Posterior vena cava (tissue), 2 donors: ENCODE data around the gene HMG20A. TPM values are rescaled to one million over a fixed set of nuclear protein-coding genes. Genes with fewer than 3 reads are reported as not detected.
"Not testable (repeated sequence)": the region's sequence is repeated elsewhere in the genome, so short reads cannot be mapped to it uniquely, and the experiment has no call there.

ENCODE experiments used
- DNase-seq: peaks from one replicate; pipeline ENCODE4 v3.0.0-alpha.2; 2020; ENCODE audit warnings: low spot score
- intact Hi-C, 2 donors: fragments of 100-400 bp; cut with DNase I; formaldehyde crosslinking; loops; one replicate each; pipeline versions ENCODE4 v1.14.1 to v1.14.2; 2022 to 2023
- total RNA-seq, 2 donors: library from RNA; stranded (reverse); fragmentation: NEBNext Ultra II Directional; extraction: Animal tissue kit (Norgen Biotek cat#: 25700); gene quantifications; one replicate each; pipeline ENCODE4 v1.2.1, GENCODE V29; 2021
- donor health status: DM: yes; HTN: yes; CAD: no.
- donor health status: DM: yes; HTN: yes; CAD: no.

HMG20A gene
- total RNA-seq, 2 donors from 2014 or later: 22.2 to 24.6 TPM

DNA sequence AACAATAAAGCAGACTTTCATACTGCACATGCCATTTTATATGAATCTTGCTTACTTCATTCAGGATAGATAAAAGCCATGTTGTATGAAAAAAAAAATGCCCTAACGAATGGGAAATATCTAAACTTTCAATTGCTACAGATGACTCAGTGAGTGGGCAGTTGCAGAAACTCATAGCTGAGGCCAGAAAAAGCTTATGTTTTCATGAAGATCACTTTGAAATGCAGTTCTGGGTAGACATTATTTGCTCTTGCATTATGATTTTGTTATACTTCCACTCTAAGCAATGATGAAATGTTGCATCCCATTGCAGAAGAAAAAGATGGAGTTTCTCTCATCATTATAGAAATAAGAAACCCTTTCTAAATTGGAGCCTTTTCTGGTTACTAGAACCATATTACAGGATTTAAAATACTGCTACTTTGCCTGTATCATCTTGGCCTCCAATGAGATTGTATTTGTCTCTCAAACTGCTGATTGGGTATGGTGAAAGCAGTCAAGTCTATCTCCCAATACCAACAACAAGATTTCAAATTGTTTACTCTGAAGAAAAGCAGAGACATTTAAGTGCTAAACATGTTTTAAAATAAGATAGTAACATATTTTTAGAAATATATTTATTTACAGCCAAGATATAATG, 17.8 kb upstream of the HMG20A start:
- DNase-seq: no peak
- intact Hi-C loops: no loop called here

- DNase-seq, intact Hi-C loops: not testable (repeated sequence)
These were observed 14.4 kb upstream of the HMG20A start for GRCh38 chr15:77406173-77406759.

- no peak for DNase-seq
- intact Hi-C loops: no loop called here
These were observed 13.8 kb upstream of the HMG20A start for GRCh38 chr15:77406846-77407245.

GRCh38 chr15:77409259-77410156, 11.2 kb upstream of the HMG20A start:
- no peak for DNase-seq
- intact Hi-C loops: no loop called here

- DNase-seq, intact Hi-C loops: not testable (repeated sequence)
These were observed 10.6 kb upstream of the HMG20A start for GRCh38 chr15:77410157-77410500.

DNA sequence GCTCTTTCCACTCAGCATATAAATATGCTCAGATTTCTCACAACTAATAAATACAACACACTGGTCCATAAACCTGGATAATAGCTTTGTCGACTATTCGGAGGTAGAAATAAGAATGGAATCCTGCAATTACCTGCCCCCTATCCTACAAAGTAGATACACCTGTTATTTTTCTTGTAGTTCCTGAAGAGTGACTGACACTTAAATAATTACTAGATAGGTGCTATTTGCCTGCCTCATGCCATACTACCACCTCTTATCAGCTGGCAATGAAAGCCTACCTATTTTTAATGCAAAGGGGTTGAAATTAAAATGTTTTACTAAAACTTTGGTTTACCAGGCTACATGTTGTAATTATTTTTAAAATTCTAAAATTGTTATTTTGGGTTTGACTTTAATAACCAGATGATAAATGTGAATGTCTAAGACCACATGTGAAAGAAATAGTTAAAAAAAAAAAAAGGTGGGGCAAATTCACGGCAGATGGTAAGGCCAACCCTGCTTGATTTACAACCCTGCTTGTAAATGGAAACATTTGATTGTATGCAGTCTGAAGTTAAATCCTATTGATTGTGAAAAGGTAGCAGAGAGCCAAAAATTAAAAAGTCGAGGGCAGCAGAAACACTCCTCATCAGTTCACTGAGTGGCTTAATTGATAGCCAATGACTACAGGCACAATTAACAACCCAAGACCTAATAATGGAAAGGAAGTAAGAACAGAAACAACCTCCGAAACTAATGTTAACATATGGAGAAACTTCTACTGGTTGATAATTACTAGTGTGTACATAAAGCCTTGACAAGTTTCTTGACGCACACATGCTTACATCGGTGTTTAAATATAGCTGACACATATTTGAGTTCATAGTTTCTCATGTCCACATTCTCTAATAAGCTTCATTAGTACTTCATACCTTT, 9.7 kb upstream of the HMG20A start:
- intact Hi-C loops: no loop called here
- DNase-seq: no peak

GRCh38 chr15:77411619-77411976, 9.1 kb upstream of the HMG20A start:
- DNase-seq: no peak
- intact Hi-C loops: no loop called here

DNA sequence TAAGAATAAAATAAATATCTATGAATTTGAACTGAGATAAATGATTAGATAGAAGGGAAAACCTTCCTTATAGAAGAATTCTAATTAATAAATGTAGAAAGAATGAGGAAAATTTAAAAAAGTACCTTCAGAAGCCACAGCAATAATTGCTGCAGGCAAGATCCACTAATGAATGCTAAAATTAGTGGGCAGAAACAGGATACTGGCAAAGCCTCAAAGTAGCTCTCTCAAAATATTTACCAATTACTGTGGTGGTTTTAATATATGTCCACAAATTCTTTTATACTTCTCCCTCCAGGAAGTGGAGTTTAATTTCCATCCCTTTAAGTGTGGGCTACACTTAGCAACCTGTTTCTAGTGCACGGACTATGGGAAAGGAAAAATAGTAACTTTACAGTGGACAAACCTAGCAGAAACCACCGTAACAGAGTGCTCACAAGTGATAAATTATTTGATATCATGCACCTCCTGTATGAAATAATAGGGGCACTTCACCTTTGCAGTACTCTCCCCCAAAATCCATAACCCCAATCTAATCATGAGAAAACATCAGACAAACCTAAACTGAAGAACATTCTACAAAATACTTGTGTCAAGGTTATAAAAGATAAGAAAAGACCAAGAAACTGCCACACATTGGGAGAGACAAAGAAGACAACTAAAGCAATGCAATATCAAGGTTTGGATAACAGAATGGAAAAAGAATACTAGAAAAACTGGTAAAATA, 7.6 kb upstream of the HMG20A start:
- intact Hi-C loops: no loop called here
- no peak for DNase-seq

DNA sequence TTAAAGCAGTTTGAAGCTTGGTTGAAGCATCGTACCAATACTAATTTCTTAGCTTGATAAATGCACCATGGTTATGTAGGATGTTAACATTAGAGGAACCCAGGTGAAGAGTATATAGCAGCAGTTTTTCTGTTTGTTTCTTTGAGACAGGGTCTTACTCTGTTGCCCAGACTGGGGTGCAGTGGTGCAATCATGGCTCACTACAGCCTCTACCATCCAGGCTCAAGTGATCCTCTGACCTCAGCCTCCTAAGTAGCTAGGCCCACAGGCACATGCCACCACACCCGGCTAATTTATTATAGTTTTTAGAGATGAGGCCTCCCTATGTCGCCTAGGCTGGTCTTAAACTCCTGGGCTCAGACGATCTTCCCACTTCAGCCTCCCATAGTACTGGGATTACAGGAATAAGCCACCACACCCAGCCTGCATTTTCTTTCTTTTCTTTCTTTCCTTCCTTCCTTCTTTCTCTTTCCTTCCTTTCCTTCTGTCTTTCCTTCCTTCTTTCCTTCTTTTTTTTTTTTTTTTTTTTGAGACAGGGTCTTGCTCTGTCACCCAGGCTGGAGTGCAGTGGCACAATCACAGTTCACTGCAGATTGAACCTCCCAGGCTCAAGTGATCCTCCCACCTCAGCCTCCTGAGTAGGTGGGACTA, 6.9 kb upstream of the HMG20A start:
- intact Hi-C loops: no loop called here
- DNase-seq: no peak

DNA sequence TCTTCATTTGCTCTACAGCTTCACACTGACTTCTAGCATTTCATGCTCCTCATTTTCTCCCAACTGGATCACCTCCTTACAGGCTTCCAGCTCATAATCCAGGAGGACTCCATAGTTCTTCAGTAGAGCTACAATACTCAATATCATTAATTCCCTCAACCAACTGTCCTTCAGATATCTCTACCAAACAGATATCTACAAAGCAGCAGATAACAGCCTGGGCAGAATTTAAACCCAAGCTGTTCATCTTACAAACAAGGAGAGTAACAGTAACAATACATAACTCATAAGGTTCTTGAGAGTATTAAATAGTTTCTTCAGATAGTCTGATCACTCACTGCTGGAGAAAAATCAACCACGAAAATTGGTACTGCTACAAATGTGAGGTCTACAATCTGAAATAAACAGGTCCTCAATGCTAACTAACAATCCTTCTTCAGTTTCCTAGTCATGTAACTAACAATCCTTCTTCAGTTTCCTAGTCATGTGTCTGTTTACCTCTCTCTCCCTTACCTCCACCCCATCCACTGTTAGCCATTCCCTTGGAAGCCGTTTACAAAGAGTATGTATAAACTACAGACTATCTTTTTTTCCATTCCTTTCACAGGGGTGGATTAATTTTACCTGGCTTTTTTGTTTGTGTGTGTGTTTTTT, 5.8 kb upstream of the HMG20A start:
- DNase-seq: no peak
- intact Hi-C loops: no loop called here

DNA sequence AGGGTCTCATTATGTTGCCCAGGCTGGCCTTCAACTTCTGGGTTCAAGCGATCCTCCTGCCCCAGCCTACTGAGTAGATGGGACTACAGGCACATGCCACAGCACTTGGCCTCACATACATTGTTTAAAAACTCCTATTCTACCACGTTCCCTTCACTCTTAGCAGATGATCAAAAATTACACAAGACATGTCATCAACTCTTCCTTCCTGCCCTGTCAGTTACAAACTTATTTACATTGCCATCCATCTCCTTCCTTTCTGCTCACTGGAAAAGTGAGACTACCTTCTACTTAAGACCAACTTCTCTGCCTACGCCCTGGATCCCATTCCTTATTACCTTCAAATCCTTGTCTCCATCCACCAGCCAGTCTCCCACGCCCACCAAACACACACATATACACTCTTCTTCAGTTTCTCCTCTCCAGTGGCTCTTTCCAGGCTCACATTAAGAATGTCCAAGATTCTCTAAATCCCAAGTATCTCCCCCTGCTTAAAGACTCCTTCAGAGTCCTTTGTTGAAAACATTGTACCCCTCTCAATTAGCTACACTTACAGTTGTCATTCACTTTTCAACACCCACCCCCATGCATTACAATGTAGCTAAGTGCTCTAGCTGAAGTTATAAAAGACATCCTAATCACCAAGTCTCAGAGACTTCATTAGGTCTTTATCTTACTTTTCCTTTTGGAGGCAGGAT, 5.1 kb upstream of the HMG20A start:
- intact Hi-C loops: no loop called here
- no peak for DNase-seq

GRCh38 chr15:77416148-77416455, 4.6 kb upstream of the HMG20A start:
- intact Hi-C loops: no loop called here
- DNase-seq: no peak

DNA sequence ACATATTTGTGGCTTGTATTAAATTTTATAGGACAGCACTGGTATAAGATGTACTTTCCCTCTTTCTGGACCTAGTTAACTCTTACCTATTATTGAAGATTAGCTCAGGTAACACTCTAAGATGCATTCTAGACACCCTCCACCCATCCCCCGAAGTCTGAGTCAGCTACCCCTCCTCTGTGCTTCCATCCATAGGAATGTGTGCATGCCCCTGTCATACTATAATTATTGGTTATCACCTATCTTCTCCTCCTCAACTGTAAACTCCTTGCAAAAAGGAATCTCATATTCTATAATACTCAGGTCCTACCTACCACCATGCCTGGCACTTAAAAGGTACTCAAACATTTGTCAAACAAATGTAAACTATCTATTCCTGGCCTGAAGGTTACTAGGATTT, 3.7 kb upstream of the HMG20A start:
- DNase-seq: no peak
- intact Hi-C loops: no loop called here

DNA sequence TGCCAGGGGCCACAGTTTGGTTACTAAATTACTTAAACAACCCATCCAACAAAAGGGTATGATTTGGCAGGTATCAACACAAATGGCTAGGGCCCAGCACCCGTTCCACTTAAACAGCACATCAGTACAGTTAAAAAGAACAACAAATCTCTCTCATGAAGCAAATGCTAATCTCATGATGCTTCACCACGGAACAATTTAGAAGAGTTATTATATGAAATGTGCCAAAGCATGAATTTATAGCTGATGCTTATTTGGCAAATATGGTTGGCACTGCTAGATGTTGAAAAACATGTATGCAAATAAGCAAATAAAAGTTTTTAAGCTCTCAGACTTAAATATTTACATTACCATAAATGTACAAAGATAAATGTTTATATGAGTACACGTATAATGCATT, 3.1 kb upstream of the HMG20A start:
- DNase-seq: no peak
- intact Hi-C loops: no loop called here

- DNase-seq: no peak
- intact Hi-C loops: no loop called here
These were observed 2.2 kb upstream of the HMG20A start for GRCh38 chr15:77418391-77418965.

DNA sequence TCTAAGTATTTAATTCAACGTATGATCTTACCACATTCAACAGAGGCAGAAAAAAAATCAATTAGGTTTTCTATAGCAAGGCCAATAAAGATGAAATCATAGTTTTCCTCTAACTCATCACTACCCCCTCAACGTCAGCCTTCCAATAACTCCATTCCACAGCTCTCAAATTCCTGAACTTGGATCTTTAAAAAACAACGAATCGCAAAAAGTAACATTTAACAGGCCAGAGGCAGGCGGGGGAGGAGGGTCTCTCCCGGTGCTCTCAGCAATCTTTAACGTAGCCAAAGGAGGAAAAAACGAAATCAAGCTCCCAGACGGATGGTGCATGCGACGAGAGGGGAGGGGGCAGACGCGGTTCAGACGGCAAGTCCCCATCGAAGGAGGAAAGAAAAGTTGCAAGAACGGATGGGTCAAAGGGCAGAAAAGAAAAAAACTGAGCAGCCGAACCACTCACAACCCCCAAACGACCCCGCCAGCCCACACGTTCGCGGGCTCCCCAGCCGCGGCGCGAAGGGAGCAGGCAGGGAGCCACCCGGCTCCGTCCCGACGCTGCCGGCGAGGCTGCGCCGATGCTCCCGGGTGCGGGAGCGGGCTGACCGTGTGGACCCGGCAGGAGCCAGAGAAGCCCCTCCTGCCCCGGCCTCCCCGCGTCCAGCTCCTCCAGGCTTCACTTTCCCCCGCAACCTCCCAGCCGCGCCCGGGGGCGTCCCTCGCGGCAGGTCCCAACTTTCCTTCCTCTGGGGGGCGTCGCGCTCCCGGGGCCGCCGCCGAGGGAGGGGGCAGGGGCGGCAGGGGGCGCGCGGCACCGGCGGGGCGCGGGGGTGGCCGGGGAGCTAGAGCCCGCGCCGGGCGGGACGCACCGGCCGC, 1.5 kb upstream of the HMG20A start:
- intact Hi-C loops: no loop called here

More for the DNA sequence above, 1.5 kb upstream of the HMG20A start:
- DNase-seq: peak; percentile 82
